GM12874 (cell line): ENCODE measurements around the gene VAMP3.

Source experiments
- CTCF ChIP-seq: IDR thresholded peaks from 2 replicates; pipeline ENCODE4 v1.5.1; 2011; ENCODE audit warnings: low read depth, mild to moderate bottlenecking, control low read depth, low read length, moderate library complexity; ENCODE audit not compliant: insufficient read depth

VAMP3 gene

GRCh38 chr1:7770997-7771822 is at the start of gene VAMP3:
TSS of gene VAMP3 (plus strand) at chr1:7771296. CDS start at chr1:7771384, 88 bp downstream.
- no peak for TF ChIP-seq CTCF

GRCh38 chr1:7721940-7722669 is 49.0 kb upstream of the VAMP3 start:
- TF ChIP-seq CTCF = no peak

- TF ChIP-seq CTCF = no peak
These were observed 48.5 kb upstream of the VAMP3 start for GRCh38 chr1:7722670-7723012.

- TF ChIP-seq CTCF = no peak
These were observed 44.5 kb upstream of the VAMP3 start for GRCh38 chr1:7726623-7727022.

GRCh38 chr1:7727809-7728471 is 43.2 kb upstream of the VAMP3 start:
- no peak for TF ChIP-seq CTCF

- TF ChIP-seq CTCF = no peak
These were observed 41.3 kb upstream of the VAMP3 start for GRCh38 chr1:7729761-7730160.

GRCh38 chr1:7732331-7732730 is 38.8 kb upstream of the VAMP3 start:
- no peak for TF ChIP-seq CTCF
